Heart left ventricle (tissue), 13 donors: ENCODE data around the gene UGT1A10.

Source experiments
- CTCF ChIP-seq, 12 donors: fragments of 200-600 bp; sonication (generic) in 4 of 12; IDR thresholded peaks; one replicate each; pipeline versions ENCODE4 v1.5.0 to v1.8.0; 2018 to 2022; ENCODE audit warnings: antibody characterized with exemption in 12 of 12, mild to moderate bottlenecking in 5 of 12
- POLR2A ChIP-seq, 2 donors: fragments of 450-650 bp; IDR thresholded peaks; one replicate each; pipeline ENCODE4 v1.6.1; 2017; ENCODE audit warnings: antibody characterized with exemption in 2 of 2, mild to moderate bottlenecking in 2 of 2, moderate library complexity in 2 of 2
- donor health status: ischemic (EF 13 %, LVEDD 7.1; RV severe dilation, severe dysfunction).
- donor health status: DM: no; HTN: yes; CAD: no.
- donor health status: DM: no; HTN: no; CAD: no.
- donor health status: ischemic (EF 25% LVEDD 6.9; RV normal size, moderate dysfunction).
- donor health status: ischemic (EF 25% LVEDD 5.7; RV mildly dilated, moderate dysfunction).
- donor health status: ischemic (EF 35%, LVEDD 5.7; RV mildly dilated, moderate dysfunction).
- donor health status: nonischemic (EF 11% LVEDD 7.7; RV severe dilation, severe dysfunction).
- donor health status: DM: yes; HTN: yes; CAD: no.
- donor health status: PGD.
- donor health status: ischemic (EF 29% LVEDD 5.4; RV normal size, mild dysfunction).
- donor health status: nonischemic (EF 23%, LVEDD 6.1; RV moderate dilation, normal function).

- TF ChIP-seq CTCF (IDR thresholded peaks at IDR 0.05) (no peak), POLR2A (IDR thresholded peaks at IDR 0.05) (no peak)
These were observed 120.3 kb downstream of the UGT1A10 start for GRCh38 chr2:233756429-233757081.
